Testis (tissue), 2 donors: ENCODE data around the gene LZTS3.

ENCODE experiments used
- POLR2A ChIP-seq: fragments of 450-650 bp; IDR thresholded peaks from one replicate; pipeline ENCODE4 v1.6.1; 2017; ENCODE audit warnings: antibody characterized with exemption, mild to moderate bottlenecking, moderate library complexity
- TF ChIP-seq, protein P1 (sequence below), 3 experiments: fragments of 450-650 bp in 2 of 3; fragments of 200-600 bp in 1 of 3; sonication (generic) in 1 of 3; IDR thresholded peaks; one replicate each; pipeline ENCODE4 v1.5.1; 2016 to 2019; ENCODE audit warnings: antibody characterized with exemption in 3 of 3, mild to moderate bottlenecking in 2 of 3, moderate library complexity in 1 of 3

DNA sequence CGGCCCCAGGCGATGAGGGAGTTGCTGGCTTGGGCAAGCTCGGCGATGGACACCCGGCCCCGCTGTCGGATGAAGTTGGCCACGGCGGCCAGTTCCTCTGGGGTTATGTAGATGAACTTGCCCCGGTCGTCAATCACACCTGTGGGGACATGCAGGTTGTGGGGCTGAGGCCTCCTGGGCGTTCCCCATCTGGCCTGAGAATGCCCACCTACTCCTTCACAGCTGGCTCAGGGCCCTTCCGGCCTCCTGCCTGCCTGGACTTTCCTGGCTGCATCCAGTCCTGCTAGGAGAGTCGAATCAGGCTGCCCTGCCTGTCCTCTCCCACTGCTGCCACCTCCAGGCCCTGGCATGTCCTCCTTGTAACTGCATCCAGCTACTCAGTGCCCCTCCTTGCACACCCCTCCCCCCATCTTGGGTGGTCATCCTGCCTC lies 17.3 kb upstream of the LZTS3 start:
- TF ChIP-seq, protein P1, sequence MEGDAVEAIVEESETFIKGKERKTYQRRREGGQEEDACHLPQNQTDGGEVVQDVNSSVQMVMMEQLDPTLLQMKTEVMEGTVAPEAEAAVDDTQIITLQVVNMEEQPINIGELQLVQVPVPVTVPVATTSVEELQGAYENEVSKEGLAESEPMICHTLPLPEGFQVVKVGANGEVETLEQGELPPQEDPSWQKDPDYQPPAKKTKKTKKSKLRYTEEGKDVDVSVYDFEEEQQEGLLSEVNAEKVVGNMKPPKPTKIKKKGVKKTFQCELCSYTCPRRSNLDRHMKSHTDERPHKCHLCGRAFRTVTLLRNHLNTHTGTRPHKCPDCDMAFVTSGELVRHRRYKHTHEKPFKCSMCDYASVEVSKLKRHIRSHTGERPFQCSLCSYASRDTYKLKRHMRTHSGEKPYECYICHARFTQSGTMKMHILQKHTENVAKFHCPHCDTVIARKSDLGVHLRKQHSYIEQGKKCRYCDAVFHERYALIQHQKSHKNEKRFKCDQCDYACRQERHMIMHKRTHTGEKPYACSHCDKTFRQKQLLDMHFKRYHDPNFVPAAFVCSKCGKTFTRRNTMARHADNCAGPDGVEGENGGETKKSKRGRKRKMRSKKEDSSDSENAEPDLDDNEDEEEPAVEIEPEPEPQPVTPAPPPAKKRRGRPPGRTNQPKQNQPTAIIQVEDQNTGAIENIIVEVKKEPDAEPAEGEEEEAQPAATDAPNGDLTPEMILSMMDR (IDR thresholded peaks at IDR 0.05) = no peak
- no peak for TF ChIP-seq POLR2A
